Activated naive CD8-positive, alpha-beta T cell treated with anti-CD3 and anti-CD28 coated beads, Interleukin-2, amount 50 U/mL, for 24 hours (primary cell): ENCODE measurements around the gene NMRAL1.
A peak's percentile ranks its signal among the peaks of the same experiment; 100 is the strongest.

ENCODE experiments used
- ATAC-seq: fragments of 150-1000 bp; cut with Tn5 transposase; one replicate; pipeline ENCODE4 v1.10.0; 2021
- DNase-seq: peaks from one replicate; pipeline ENCODE4 v3.0.0; 2021
- H3K27ac Mint-ChIP-seq: one replicate; pipeline ENCODE4 v1.8.0; 2021; ENCODE audit warnings: mild to moderate bottlenecking, mixed read lengths
- H3K27me3 Mint-ChIP-seq: one replicate; pipeline ENCODE4 v1.8.0; 2021; ENCODE audit warnings: mixed read lengths
- H3K36me3 Mint-ChIP-seq: one replicate; pipeline ENCODE4 v1.8.0; 2021; ENCODE audit warnings: low read depth, mixed read lengths
- H3K4me1 Mint-ChIP-seq: one replicate; pipeline ENCODE4 v1.8.0; 2021; ENCODE audit warnings: mixed read lengths
- H3K4me3 Mint-ChIP-seq: one replicate; pipeline ENCODE4 v1.8.0; 2021; ENCODE audit warnings: mild to moderate bottlenecking, moderate library complexity, mixed read lengths
- H3K9me3 Mint-ChIP-seq: one replicate; pipeline ENCODE4 v1.8.0; 2021; ENCODE audit warnings: mixed read lengths

NMRAL1 gene

DNA sequence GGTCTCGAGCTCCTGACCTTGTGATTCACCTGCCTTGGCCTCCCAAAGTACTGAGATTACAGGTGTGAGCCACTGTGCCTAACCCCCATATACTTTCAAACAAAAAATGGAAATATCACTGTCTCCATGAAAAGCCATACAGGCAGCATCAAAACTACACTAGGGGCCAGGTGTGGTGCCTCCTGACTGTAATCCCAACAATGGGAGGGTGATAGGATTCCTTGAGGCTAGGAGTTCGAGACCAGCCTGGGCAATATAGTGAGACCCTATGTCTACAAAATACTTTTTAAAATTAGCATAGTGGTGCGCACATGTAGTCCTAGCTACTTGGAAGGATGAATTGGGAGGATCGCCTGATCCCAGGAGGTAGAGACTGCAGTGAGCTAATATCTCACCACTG lies 17.5 kb upstream of the NMRAL1 start:
- H3K36me3 Mint-ChIP-seq: peaks cover 18% of the 10 kb centered on the region
- no peak overlapping the region for H3K4me3 Mint-ChIP-seq
- H3K4me1 Mint-ChIP-seq: peaks cover 73% of the 10 kb centered on the region
- ATAC-seq (no peak), DNase-seq (no peak)
- no peak overlapping the region for H3K27ac Mint-ChIP-seq
- no peaks in the 10 kb centered on the region for H3K9me3 Mint-ChIP-seq
- no peaks in the 10 kb centered on the region for H3K27me3 Mint-ChIP-seq

DNA sequence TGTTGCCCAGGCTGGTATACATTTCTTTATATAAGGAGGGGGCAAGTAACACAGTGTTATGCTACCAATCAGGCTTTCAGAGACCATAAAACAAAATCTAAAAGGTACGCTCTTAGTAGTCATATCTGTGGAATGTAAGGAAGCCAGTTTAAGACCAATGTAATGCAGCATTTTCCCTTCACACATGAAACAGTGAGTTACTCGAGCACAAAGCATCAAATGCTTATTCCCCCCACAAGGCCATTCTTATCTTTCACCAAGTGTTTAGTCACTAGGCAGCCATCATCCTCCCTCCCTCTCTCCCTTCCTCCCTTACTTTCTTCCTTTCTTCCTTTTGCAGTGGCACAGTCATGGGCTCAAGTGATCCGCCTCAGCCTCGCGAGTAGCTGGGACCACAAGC lies 14.6 kb upstream of the NMRAL1 start:
- H3K27me3 Mint-ChIP-seq: no peaks in the 10 kb centered on the region
- peak overlapping the region; percentile 81 for H3K27ac Mint-ChIP-seq
- ATAC-seq (no peak), DNase-seq (no peak)
- H3K4me3 Mint-ChIP-seq: no peak overlapping the region
- H3K4me1 Mint-ChIP-seq: peaks cover 64% of the 10 kb centered on the region
- peaks cover 31% of the 10 kb centered on the region for H3K36me3 Mint-ChIP-seq
- H3K9me3 Mint-ChIP-seq: no peaks in the 10 kb centered on the region

DNA sequence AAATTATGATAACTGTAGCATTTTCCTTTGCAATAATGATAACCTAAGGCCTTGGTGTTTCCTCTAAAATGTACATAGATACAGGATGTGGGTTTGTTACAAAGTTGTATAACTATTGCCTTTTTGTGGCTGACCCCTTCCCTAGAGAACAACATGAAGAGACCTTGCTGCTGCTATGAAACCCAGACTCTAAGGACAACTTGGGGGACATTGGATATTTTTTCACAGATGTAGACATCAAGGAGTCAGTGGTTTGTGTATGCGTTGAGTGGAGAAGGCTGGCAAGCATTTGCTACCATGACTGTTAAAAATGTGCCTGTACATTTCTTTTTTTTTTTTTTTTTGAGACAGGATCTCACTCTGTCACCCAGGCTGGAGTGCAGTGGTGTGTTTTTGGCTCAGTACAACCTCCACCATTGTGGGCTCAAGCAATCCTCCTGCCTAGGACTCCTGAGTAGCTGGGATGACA lies 14.1 kb upstream of the NMRAL1 start:
- peaks cover 63% of the 10 kb centered on the region for H3K4me1 Mint-ChIP-seq
- no peak overlapping the region for H3K4me3 Mint-ChIP-seq
- ATAC-seq (peak; percentile 67), DNase-seq (no peak)
- peak overlapping the region; percentile 81 for H3K27ac Mint-ChIP-seq
- peaks cover 31% of the 10 kb centered on the region for H3K36me3 Mint-ChIP-seq
- no peaks in the 10 kb centered on the region for H3K27me3 Mint-ChIP-seq
- H3K9me3 Mint-ChIP-seq: no peaks in the 10 kb centered on the region

DNA sequence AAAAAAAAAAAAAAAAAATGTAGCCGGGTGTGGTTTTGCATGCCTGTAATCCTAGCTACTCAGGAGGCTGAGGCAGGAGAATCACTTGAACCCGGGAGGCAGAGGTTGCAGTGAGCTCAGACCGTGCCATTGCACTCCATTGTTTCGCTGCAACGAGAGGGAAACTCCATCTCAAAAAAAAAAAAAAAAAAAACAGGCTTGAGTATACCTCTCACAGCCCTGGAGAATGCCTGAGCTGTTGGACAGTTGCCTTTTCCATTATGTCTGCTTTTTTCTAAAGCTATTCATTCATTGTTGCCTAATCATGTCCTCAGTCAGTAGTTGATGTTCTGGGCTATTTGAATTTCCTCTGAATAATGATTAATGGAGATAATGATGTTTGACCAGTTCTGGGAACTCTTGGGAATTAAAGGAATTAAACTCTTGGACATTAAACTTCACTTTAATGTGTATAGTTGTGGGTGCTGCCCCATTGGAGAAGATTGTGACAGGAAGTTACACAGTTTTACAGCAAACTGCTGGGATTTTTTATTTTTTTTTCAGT lies 13.6 kb upstream of the NMRAL1 start:
- Mint-ChIP-seq H3K4me3 (no peak overlapping the region), H3K9me3 (no peaks in the 10 kb centered on the region), H3K4me1 (peaks cover 58% of the 10 kb centered on the region), H3K36me3 (peaks cover 31% of the 10 kb centered on the region), H3K27me3 (no peaks in the 10 kb centered on the region), H3K27ac (peak overlapping the region; percentile 81)
- DNase-seq (no peak), ATAC-seq (no peak)

DNA sequence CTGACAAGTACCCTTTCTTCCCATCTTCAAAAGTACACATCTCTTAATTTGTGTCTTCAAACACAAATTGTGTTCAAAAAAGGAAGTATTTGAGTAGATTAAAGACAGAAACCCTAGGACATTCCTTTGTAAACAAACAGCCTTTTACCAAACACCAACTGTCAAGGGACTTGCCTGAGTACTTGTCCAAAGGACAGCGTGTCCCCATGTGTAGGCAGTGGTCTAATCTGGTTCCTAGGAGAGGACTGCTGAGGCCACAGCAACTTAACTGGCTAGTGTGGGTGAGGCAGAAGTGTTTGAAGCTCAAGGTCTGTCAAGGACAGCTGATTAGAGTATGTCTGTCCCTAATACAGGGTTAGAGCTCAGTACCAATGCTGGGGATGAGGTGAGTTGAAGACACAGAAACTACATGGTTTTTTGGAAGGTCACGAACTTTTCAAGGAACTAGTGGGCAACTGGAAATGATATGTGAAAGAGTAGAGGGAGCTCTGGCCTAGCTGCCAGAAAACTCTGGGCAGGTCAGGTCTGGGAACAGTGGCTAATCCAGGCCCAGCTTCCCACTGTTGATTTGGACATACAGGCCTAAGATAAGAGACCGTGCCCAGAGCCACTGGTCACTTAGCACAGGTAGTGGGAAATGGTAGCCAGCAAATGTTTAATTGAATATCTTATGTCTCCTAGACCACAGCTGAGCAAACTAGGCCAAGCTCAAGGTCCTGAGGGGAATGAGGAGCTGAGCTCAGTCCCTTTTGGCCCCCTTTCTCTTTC lies 11.9 kb upstream of the NMRAL1 start:
- H3K4me1 Mint-ChIP-seq: peaks cover 68% of the 10 kb centered on the region
- ATAC-seq: no peak

DNA sequence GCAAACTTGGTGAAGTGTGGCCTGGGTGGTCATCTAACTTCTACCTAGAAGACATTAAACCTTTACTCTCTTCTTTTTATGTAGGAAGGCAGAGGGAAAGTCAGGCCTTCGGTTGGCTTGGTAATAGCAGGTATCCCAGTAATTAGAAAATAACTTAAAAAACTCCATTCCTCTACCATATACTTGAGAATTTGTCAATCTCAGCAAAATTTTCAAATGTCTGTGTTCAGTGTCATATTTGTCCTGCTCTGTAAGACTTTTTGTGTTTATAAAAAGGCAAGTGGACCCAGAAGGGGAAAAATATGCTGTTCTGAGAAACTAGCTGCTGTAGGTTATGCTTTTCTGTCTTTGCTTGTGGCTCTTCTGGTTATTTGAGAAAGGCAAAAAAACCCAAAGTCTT lies 7.5 kb upstream of the NMRAL1 start:
- H3K4me1 Mint-ChIP-seq: peaks cover 51% of the 10 kb centered on the region
- no peak for DNase-seq
- H3K36me3 Mint-ChIP-seq: peaks cover 30% of the 10 kb centered on the region
- no peak overlapping the region for H3K4me3 Mint-ChIP-seq
- H3K9me3 Mint-ChIP-seq: no peaks in the 10 kb centered on the region
- H3K27me3 Mint-ChIP-seq: no peaks in the 10 kb centered on the region
- peak overlapping the region; percentile 24 for H3K27ac Mint-ChIP-seq
- ATAC-seq: no peak

More for the DNA sequence above, 11.9 kb upstream of the NMRAL1 start:
- Mint-ChIP-seq H3K9me3 (no peaks in the 10 kb centered on the region), H3K27ac (peak overlapping the region; percentile 59), H3K27me3 (no peaks in the 10 kb centered on the region), H3K36me3 (peaks cover 34% of the 10 kb centered on the region), H3K4me3 (no peak overlapping the region)
- DNase-seq: no peak

DNA sequence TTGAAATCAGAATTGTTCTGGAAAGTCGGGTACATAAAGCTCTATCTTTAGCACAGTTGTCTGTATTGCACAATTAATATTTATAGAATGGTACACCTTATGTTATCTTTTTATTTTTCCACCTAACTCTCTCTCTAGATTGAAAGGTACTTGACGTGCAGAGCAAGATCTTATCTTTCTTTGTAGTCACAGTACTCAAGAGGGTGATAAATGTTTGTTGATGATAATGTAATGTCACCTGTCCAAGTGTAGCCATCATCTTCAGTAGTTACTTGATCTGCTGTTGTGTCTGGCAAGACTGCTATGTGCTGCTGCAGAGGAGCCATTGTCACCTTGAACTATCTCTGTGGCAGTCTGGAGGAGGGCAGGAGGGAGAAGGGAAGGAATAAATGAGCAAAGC lies 7.1 kb upstream of the NMRAL1 start:
- H3K9me3 Mint-ChIP-seq: no peaks in the 10 kb centered on the region
- no peak for ATAC-seq
- H3K4me1 Mint-ChIP-seq: peaks cover 47% of the 10 kb centered on the region
- peak overlapping the region; percentile 13 for H3K27ac Mint-ChIP-seq
- no peak overlapping the region for H3K4me3 Mint-ChIP-seq
- DNase-seq: no peak
- peaks cover 26% of the 10 kb centered on the region for H3K36me3 Mint-ChIP-seq
- no peaks in the 10 kb centered on the region for H3K27me3 Mint-ChIP-seq

DNA sequence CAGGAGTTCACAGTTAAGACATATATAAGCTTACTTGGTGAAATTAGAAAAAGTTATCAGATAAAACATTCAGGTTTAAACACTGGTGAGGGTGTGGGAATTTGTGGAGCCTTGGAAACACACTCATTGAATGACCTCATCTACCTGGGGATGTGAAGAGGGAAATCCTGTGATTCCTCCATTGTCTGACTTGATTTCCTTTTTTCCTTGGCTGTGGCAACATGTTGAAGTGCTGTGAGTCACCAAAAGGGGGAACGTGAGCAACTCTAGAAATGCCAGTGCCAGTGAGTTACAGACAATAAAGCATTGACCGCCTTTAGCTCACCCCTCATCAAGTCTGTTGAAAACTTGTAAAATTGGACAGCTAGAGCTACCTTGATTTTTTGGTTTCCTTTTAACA lies 3.5 kb upstream of the NMRAL1 start:
- no peaks in the 10 kb centered on the region for H3K9me3 Mint-ChIP-seq
- ATAC-seq: no peak
- no peaks in the 10 kb centered on the region for H3K27me3 Mint-ChIP-seq
- DNase-seq: no peak
- H3K27ac Mint-ChIP-seq: peak overlapping the region; percentile 73
- peaks cover 59% of the 10 kb centered on the region for H3K4me1 Mint-ChIP-seq
- peak overlapping the region; percentile 87 for H3K4me3 Mint-ChIP-seq
- peaks cover 16% of the 10 kb centered on the region for H3K36me3 Mint-ChIP-seq

DNA sequence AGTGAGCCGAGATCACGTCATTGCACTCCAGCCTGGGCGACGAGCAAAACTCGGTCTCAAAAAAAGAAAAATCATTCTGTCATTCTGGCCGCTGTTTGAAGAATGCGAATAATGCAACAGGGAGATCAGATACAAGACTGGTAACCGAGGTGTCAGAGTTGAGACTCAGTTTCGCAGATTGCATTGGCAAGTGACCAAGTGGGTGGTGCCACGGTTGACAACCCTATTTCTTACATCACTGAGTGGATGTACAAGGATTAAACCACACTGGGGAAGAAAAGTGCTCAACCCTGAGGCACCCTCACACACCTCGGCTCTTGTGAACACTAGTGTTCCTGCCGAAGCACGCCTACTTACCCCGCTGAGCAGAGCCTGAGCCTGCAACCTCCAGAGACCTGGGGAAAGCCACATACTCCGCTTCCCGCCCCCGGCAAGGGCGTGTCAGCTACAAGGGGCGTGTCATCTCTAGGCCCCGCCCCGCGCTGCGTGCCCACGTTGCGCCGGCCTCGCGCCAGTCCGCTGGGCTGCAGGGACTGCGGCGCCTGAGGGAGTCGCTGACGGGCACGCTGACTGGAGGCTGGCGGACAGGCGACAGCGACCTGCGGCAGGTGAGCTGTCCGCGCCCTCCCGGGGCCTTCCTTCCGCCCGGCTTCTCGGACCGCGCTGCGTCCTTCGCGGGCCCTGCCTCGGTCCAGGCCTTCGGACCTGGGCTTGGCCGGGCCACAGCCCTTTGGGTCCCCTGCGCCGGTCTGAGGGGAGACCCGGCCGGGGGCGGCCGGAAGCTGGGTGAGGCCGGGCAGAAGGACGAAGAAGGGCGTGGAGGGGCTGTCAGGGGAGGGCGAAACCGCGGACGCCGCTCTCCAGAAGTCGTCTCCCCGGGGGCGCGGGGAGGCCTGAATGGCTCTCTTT lies 1.7 kb upstream of the NMRAL1 start, which contains the start of gene HMOX2:
Gene HMOX2, plus strand, starts transcription at position 519 of the 909 bp plus-strand sequence. CDS start 29,127 bp downstream, outside the sequence.
- Mint-ChIP-seq H3K27me3 (no peaks in the 10 kb centered on the region), H3K27ac (peak within 1 kb of the TSS; percentile 93), H3K36me3 (peaks cover 14% of the 10 kb centered on the region), H3K9me3 (no peaks in the 10 kb centered on the region), H3K4me1 (peaks cover 48% of the 10 kb centered on the region), H3K4me3 (peak within 1 kb of the TSS; percentile 87)
- DNase-seq (peak; percentile 95), ATAC-seq (peak; percentile 87)

DNA sequence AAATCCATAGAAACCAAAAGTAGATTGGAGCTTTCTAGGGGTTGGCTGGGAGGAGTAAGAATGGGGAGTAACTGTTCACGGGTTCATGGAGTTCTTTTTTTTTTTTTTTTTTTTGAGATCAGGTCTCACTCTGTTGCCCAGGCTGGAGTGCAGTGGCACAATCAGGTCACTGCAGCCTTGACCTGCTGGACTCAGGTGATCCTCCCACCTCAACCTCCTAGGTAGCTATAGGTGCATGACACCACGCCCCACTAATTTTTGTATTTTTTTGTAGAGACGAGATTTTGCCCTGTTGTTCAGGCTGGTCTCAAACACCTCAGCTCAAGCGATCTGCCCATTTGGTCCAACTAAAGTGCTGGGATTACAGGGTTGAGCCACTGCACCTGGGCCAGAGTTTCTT lies 1.5 kb downstream of the NMRAL1 start:
- Mint-ChIP-seq H3K27me3 (no peaks in the 10 kb centered on the region), H3K27ac (peak overlapping the region; percentile 54), H3K9me3 (no peaks in the 10 kb centered on the region), H3K4me1 (peaks cover 32% of the 10 kb centered on the region), H3K4me3 (peak overlapping the region; percentile 87), H3K36me3 (peaks cover 10% of the 10 kb centered on the region)
- no peak for DNase-seq
- ATAC-seq: no peak

DNA sequence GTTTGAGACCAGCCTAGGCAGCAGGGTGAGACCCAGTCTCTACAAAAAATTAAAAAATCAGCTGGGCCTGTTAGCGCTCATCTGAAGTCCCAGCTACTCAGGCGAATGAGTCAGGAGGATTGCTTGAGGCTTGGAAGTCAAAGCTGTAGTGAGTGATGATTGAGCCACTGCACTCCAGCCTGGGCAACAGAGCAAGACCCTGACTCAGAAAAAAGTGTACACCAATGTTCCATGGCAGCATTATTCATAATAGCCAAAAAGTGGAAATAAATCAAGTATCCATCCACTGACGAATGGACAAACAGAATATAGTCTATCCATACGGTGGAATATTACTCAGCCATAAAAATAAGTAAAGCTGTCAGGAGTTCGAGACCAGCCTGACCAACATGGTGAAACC lies 2.6 kb downstream of the NMRAL1 start:
- Mint-ChIP-seq H3K27me3 (no peaks in the 10 kb centered on the region), H3K4me3 (no peak overlapping the region), H3K27ac (no peak overlapping the region), H3K4me1 (peaks cover 28% of the 10 kb centered on the region), H3K9me3 (no peaks in the 10 kb centered on the region), H3K36me3 (peaks cover 10% of the 10 kb centered on the region)
- DNase-seq (no peak), ATAC-seq (no peak)

DNA sequence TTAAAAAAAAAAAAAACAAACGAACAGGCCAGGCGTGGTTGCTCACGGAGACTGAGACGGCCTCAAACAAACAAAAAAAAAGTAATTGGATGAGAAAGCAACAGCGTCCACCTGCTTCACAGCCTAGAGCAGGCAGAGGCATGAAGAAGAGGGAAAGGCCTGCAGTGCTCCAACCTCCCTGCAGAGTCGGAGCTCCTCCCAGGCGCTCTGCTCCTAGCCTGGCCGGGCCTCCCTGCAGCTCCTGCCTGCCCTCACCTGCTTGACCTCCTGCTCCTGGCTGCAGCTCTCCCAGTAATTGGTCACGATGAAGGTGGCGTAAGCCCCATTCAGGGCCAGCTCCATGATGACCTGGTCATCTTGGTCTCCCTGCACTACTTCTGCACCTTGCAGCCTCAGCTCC lies 5.5 kb downstream of the NMRAL1 start:
- ATAC-seq: no peak
- peaks cover 19% of the 10 kb centered on the region for H3K36me3 Mint-ChIP-seq
- DNase-seq: no peak
- H3K27me3 Mint-ChIP-seq: no peaks in the 10 kb centered on the region
- H3K4me3 Mint-ChIP-seq: no peak overlapping the region
- peaks cover 32% of the 10 kb centered on the region for H3K4me1 Mint-ChIP-seq
- no peaks in the 10 kb centered on the region for H3K9me3 Mint-ChIP-seq
- no peak overlapping the region for H3K27ac Mint-ChIP-seq

DNA sequence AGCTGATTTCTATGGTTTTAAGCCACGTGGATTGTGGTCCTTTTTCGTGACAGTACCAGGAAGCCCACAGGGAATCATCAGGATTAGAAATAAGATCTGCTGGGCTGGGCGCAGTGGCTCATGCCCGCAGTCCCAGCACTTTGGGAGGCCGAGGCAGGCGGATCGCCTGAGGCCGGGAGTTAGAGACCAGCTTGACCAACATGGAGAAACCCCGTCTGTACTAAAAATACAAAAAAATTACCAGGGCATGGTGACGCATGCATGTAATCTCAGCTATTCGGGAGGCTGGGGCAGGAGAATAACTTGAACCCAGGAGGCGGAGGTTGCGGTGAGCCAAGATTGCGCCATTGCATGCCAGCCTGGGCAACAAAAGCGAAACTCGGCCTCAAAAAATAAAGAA lies 6.5 kb downstream of the NMRAL1 start:
- no peak overlapping the region for H3K27ac Mint-ChIP-seq
- no peak for ATAC-seq
- H3K36me3 Mint-ChIP-seq: peaks cover 21% of the 10 kb centered on the region
- DNase-seq: no peak
- H3K4me1 Mint-ChIP-seq: peaks cover 25% of the 10 kb centered on the region
- no peak overlapping the region for H3K4me3 Mint-ChIP-seq
- no peaks in the 10 kb centered on the region for H3K27me3 Mint-ChIP-seq
- H3K9me3 Mint-ChIP-seq: no peaks in the 10 kb centered on the region

DNA sequence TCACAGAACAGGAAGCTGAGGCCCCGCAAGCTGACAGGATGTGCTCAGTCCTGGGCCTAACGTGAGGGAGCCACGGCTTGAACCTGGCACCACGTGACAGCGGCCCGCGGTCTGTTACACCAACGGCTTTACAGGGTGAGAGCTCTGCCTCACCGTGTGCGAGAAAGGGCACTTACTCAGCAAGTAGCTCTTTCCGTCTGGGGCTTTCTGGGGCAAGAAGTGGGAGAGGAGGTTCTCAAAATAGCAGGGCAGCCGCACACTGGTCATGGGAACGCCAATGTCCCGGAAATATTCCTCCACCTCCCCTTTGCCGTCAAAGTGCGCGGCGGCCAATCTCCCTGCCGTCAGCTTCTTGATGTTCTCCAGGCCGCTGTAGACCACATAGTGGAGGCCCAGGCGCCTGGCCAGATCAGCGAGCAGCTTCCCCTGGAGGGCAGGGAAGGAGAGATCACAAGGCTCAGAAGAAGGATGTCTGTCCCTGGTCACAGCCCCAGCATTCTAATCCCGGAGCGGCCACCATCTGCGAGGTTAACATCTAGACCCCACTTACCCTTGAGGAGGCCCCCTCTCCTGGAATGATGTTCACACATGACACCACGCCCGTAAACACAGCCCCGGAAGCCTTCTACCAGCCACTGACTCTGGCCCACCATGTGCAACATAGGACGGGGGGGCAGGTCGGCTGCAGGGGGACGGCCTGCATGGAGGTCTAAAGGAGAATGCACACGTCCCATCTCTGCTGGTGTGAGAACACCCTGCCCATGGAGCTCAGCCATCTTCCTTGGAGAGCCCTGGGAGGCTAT lies 8.2 kb downstream of the NMRAL1 start:
- peak overlapping the region; percentile 11 for H3K4me3 Mint-ChIP-seq
- ATAC-seq (peak; percentile 98), DNase-seq (peak; percentile 66)
- no peaks in the 10 kb centered on the region for H3K9me3 Mint-ChIP-seq
- H3K27ac Mint-ChIP-seq: peak overlapping the region; percentile 83
- H3K27me3 Mint-ChIP-seq: no peaks in the 10 kb centered on the region
- H3K36me3 Mint-ChIP-seq: peaks cover 19% of the 10 kb centered on the region
- peaks cover 21% of the 10 kb centered on the region for H3K4me1 Mint-ChIP-seq
